BJ (cell line): ENCODE results near the gene ELFN1. TPM values are rescaled to one million over a fixed set of nuclear protein-coding genes. Genes with fewer than 3 reads are reported as not detected.

Source experiments
- CTCF ChIA-PET: fragments of 350-600 bp; formaldehyde crosslinking; extraction: SDS; loops from one replicate; lab custom pipeline; 2021; ENCODE audit warnings: antibody characterized with exemption, inconsistent platforms; lab: Yijun Ruan, JAX
- POLR2A ChIA-PET: fragments of 300-600 bp; sonication (Branson Sonifier 250); formaldehyde crosslinking; extraction: SDS; loops from one replicate; lab custom pipeline; 2021; ENCODE audit warnings: antibody characterized with exemption; lab: Charles Lee
- DNase-seq: peaks from one replicate; pipeline ENCODE4 v3.0.0-alpha.2; 2011; ENCODE audit warnings: low read depth
- H3K27me3 ChIP-seq: 2 replicates; pipeline ENCODE4 v1.6.0; 2011; ENCODE audit warnings: low read length; ENCODE audit not compliant: control insufficient read depth, insufficient read depth
- H3K36me3 ChIP-seq: 2 replicates; pipeline ENCODE4 v1.5.1; 2011; ENCODE audit warnings: low read length; ENCODE audit not compliant: control insufficient read depth, insufficient read depth
- H3K4me3 ChIP-seq: 2 replicates; pipeline ENCODE4 v1.5.1; 2011; ENCODE audit warnings: low read depth, mild to moderate bottlenecking, control low read depth, low read length
- CTCF ChIP-seq: IDR thresholded peaks from 2 replicates; pipeline ENCODE4 v1.5.1; 2011; ENCODE audit warnings: low read depth, mild to moderate bottlenecking, control low read depth, inconsistent platforms, low read length, moderate library complexity; ENCODE audit not compliant: insufficient read depth
- polyA plus RNA-seq: library from polyadenylated mRNA; depleted of rRNA; stranded (reverse); fragments of >200 nt; gene quantifications from 2 replicates; pipeline ENCODE4 v1.2.3, GENCODE V29; 2011

ELFN1 gene
- polyA plus RNA-seq, 1 experiment: 1.7 TPM

GRCh38 chr7:1707756-1708595 lies 37.9 kb downstream of the ELFN1 start:
- POLR2A ChIA-PET: no interaction called here
- Histone ChIP-seq H3K27me3 (no peaks in the 10 kb centered on the region), H3K4me3 (no peak overlapping the region), H3K36me3 (no peaks in the 10 kb centered on the region)
- CTCF ChIA-PET: interaction anchor here (1.0 kb wide), 1 partner anchor 8 kb away, joined by 3 read pairs; no protein-coding TSS in a partner anchor
- peak; percentile 11; the same call in 1 of the 2 replicates for TF ChIP-seq CTCF
- DNase-seq: no peak

- no peak for TF ChIP-seq CTCF
- Histone ChIP-seq H3K27me3 (no peaks in the 10 kb centered on the region), H3K4me3 (no peak overlapping the region), H3K36me3 (no peaks in the 10 kb centered on the region)
- ChIA-PET CTCF (interaction anchor here (1.0 kb wide), 1 partner anchor 8 kb away, joined by 3 read pairs; no protein-coding TSS in a partner anchor), POLR2A (no interaction called here)
- DNase-seq: no peak
These were observed 38.6 kb downstream of the ELFN1 start for GRCh38 chr7:1708596-1709251.

GRCh38 chr7:1709281-1709680 lies 39.2 kb downstream of the ELFN1 start:
- no peak for DNase-seq
- POLR2A ChIA-PET: no interaction called here
- CTCF ChIA-PET: interaction anchor here (1.0 to 1.2 kb wide), 2 partner anchors 9 to 17 kb away, joined by 3 read pairs; no protein-coding TSS in a partner anchor
- no peaks in the 10 kb centered on the region for H3K27me3 ChIP-seq
- no peak overlapping the region for H3K4me3 ChIP-seq
- no peaks in the 10 kb centered on the region for H3K36me3 ChIP-seq
- TF ChIP-seq CTCF: no peak

GRCh38 chr7:1709900-1710299 lies 39.8 kb downstream of the ELFN1 start:
- peak; percentile 40 for TF ChIP-seq CTCF
- Histone ChIP-seq H3K4me3 (no peak overlapping the region), H3K27me3 (no peaks in the 10 kb centered on the region), H3K36me3 (no peaks in the 10 kb centered on the region)
- no peak for DNase-seq
- ChIA-PET CTCF (interaction anchor here (1.1 to 1.2 kb wide), 4 partner anchors 16 to 89 kb away, joined by 3 read pairs; no protein-coding TSS in a partner anchor), POLR2A (no interaction called here)

GRCh38 chr7:1710936-1711335 lies 40.9 kb downstream of the ELFN1 start:
- no peak for DNase-seq
- TF ChIP-seq CTCF: no peak
- CTCF ChIA-PET: interaction anchor here (0.7 to 1.2 kb wide), 2 partner anchors 49 to 136 kb away, joined by 3 read pairs; no protein-coding TSS in a partner anchor
- POLR2A ChIA-PET: no interaction called here
- no peak overlapping the region for H3K4me3 ChIP-seq
- H3K36me3 ChIP-seq: no peaks in the 10 kb centered on the region
- H3K27me3 ChIP-seq: no peaks in the 10 kb centered on the region
